Measurements from ENCODE around the gene EVA1C.
"Not testable (repeated sequence)": the region's sequence is repeated elsewhere in the genome, so short reads cannot be mapped to it uniquely, and the experiment has no call there.

Gene EVA1C

DNA sequence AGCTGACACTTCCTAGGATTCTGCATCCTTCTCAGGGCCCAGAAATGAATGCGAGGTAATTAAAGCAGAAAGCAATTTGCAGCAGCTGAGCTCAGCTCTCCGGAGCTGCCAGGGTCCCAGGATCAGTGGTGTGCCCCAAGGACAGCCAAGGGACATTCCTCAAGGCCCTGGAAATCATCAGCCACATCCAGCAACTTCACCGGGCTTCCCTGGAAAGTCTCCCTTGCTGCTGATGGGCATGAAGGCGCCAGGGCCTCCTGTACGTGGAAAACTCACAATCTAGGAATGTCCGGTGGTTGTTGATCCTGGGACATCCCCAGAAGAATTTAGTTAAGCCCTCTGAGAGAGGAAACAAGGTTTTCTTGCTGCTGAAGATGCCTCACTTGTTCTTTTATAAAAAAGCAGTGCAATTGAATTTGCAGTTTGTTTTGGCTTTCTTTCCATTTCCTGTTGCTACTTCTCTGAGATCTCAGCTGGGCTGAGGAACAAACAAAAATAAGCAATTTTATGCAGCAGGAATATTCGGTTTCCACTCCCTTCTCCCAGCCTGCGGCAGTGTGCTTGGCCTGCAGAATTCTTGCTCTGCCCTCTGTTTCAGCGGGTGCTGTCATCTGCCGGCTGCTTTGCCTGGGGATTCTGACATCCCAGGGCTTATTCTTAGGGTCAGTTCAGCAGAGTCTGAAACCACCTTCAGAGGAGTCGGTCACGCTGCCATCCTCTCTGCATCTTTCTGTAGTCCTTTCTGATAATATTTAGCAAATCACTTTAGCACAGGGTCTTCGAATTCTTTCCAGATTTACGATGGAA is 86.9 kb downstream of the EVA1C start:
- no peak for DNase-seq (ENCODE audit: low spot score)

DNA sequence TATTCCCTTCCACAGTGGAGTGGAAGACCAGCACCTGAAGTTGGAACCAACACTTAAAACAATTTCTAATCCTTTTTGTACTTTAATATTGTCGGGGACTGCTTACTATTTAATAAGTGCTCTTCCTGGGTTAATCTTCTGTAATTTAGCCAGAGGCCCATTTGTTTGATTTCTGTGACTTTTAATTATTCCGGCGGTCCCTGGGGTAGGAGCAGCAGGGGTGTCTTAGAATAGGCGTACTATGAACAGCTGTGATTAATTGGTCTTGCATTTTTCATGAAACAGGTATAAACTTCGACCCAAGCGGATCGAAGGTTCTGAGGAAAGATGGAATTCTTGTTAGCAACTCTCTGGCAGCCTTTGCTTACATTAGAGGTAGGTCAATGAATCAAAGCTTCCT is 91.1 kb downstream of the EVA1C start:
- not testable (repeated sequence) for DNase-seq (ENCODE audit: low spot score)

DNA sequence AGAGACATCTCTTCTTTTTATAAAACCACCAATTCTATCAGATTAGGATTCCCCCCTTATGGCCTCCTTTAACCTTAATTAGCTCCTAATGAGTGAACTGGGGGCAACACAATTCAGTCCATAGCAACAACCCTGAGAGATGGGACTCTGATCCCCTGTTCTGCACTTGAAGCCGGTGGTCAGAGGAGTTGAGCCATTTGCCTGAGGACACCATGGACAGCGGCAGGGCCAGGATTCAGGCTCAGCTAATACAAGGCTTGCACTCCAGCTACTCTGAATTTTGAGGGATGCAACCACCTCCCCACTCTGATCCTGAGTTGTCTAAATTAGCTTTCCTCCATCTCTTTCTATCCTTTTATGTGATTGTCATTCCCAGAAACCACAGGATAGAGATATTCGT is 93.3 kb downstream of the EVA1C start:
- not testable (repeated sequence) for DNase-seq (ENCODE audit: low spot score)

DNA sequence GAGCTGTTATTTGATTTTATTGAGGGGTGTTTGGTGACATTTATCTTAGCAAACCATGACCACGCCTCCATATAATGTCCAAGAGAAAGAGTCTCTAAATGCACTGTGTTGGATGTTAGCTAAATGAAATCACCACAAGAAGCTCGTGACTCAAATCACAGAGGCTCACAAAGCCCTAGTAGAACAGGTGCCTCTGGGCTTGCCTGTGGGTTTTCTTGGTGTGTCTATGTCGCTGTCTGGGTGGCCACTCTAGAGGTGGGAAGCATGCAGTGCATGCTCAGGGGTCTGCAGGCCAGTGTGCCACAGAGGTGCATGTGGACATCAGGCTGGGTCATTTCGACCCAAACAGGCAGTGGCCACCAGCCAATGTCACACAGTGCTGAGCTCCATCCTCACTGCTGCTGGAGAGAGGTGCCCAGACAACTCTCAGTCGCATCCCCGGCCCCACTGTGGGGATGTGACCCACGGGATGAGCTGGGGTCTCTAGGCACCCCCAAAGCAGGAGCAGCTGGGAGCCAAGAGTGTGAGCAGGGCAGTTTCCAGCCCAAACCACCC is 94.0 kb downstream of the EVA1C start:
- DNase-seq (ENCODE audit: low spot score): not testable (repeated sequence)

DNA sequence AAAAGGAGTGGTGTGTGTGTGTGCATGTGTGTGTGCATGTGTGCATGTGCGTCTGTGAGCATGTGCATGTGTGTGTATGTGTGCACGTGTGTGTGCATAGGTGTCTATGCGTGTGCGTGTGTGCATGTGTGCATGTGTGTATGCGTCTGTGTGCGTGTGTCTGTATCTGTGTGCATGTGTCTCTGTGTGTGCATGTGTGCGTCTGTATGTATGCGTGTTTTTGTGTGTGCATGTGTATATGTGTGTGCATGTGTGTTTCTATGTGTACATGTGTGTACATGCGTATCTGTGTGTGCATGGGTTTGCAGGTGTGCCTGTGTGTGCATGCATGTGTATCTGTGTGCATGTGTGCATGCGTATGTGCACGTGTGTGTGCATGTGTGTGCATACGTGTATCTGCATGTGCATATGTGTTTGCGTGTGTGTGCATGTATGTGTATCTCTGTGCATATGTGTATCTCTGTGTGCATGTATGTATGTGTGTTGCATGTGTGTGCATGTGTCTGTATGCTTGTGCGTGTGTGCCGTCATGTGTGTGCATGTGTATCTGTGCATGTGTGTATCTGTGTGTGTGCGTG is 94.9 kb downstream of the EVA1C start:
- DNase-seq (ENCODE audit: low spot score): no peak

DNA sequence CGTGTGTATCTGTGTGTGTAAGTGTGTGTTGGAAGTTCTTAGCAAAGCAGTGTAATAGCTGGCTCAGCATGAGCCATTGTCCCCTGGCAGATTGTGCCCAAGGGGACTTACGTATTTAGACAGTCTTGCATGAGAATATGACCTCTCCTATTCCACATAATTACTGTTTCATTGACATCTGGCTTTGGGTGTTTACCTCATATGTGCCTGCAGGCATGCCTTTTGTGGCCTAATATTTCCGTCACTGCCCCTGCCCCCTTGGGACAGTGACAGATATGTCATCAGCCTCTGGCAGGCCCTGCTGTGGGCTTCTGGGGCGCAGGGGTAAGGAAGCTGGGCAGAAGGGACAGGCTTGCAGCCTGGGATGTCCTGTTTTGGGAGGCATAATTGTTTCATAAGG is 95.5 kb downstream of the EVA1C start:
- not testable (repeated sequence) for DNase-seq (ENCODE audit: low spot score)

DNA sequence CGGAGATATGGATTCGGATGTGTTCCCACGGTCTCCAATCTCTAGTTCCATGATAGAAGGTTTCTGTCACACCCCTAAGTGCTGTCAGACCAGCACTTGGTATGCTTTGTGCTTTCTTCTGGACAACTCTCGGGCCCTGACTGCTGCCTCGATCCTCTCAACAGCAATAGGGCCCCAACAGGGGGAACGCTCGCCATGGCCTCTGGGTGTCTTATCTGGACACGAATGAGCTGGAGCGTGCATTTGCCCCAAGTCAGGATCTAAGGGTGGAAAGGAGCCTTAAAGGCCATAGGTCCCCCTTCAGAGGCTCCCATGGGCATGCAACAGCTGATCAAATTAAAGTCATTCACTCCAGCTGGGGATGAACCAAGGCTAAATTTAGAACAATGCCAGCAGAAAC is 96.1 kb downstream of the EVA1C start:
- DNase-seq (ENCODE audit: low spot score): no peak

DNA sequence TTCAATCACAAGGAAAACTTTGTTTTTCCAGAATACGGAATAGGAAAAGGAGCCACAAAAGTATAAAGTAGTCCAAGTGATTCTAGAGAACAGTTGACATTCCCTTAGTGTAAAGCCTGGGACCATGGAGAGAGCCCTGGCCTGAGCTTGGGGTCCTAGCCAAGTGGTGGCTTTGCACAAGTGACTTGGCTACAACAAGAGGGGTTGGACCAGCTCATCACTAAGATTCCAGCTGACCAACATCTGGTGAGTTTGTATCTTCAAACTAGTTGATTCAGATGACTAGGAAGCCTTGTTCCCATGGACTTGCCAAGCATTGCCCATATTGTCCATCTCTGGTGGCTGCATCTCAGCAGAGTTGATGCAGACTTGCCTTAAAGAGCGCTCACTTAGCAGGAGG is 96.5 kb downstream of the EVA1C start:
- DNase-seq (ENCODE audit: low spot score): not testable (repeated sequence)

DNA sequence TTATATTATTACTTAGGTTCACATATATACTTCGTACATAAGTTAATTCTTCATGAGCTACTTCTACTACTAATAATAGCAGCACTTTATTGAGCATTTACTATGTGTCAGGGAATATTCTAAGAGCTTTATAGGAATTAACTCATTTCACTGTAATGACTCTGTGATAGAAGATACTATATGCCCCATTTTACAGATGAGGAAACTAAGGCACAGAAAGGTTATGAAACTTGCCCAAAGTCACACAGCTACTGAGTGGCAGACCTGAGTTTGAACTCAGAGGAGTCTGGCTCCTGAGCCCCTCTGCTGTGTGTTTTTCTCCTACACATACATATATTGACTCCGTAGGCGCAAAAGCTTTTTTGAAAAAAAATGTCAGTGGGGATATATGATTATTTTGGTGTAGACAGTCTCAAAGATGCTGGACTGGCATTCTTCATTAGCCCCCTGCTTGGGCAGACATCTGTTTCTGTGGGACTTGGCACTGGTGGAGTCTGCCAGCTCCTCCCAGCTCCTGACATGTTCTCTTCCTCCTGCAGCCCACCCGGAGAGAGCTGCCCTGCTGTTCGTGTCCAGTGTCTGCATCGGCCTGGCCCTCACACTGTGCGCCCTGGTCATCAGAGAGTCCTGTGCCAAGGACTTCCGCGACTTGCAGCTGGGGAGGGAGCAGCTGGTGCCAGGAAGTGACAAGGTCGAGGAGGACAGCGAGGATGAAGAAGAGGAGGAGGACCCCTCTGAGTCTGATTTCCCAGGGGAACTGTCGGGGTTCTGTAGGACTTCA is 102.0 kb downstream of the EVA1C start:
- no peak for DNase-seq (ENCODE audit: low spot score)

DNA sequence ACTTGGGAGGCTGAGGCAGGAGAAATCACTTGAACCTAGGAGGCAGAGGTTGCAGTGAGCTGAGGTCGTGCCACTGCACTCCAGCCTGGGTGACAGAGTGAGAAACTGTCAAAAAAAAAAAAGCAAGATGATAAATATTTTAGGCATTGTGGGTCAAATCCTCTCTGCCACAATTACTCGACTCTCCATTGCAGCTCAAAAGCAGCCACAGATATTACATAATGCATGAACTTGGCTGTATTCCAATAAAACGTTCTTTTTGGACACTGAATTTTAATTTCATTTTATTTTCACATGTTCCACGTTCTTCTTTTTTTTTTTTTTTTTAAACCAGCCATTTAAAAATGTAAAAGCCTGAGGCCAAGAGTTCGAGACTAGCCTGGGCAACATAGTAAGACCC is 103.4 kb downstream of the EVA1C start:
- DNase-seq (ENCODE audit: low spot score): no peak

DNA sequence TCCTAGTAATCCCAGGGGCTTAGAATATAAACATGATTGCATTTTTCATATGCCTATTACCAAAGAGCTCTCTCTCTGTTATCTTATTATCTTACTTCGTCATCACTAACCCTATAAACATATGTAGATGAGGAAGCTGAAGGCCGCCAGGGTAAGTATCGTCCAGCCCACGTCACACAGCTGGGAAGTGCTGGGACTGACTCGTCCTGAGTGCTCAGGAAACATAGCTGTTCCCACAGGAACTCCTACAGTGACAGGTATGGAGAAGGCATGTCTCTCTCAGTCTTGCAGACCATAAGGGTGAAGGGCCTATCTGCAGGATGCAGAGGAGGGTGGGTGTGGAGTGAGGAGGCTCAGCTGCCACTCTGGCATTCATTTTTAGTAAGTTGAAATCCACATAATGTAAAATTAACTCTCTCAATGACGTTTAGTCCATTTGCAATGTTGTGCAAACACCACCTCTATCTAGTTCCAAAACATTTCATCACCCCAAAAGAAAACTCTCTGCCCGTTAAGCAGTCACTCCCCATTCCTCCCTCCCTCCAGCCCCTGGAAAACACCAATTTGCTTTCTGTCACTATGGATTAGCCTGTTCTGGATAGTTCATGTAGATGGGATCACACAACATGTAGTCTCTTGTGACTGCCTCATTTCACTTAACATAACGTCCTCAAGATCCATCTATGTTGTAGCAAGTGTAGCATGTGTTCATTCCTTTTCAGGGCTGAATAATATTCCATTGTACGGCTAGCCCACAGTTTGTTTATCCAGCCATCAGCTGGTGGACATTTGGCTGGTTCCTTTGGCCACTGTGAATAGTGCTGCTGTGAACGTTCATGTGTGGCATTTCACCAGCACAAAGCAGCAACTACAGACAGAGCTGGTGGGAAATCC is 104.5 kb downstream of the EVA1C start:
- DNase-seq (ENCODE audit: low spot score): no peak

DNA sequence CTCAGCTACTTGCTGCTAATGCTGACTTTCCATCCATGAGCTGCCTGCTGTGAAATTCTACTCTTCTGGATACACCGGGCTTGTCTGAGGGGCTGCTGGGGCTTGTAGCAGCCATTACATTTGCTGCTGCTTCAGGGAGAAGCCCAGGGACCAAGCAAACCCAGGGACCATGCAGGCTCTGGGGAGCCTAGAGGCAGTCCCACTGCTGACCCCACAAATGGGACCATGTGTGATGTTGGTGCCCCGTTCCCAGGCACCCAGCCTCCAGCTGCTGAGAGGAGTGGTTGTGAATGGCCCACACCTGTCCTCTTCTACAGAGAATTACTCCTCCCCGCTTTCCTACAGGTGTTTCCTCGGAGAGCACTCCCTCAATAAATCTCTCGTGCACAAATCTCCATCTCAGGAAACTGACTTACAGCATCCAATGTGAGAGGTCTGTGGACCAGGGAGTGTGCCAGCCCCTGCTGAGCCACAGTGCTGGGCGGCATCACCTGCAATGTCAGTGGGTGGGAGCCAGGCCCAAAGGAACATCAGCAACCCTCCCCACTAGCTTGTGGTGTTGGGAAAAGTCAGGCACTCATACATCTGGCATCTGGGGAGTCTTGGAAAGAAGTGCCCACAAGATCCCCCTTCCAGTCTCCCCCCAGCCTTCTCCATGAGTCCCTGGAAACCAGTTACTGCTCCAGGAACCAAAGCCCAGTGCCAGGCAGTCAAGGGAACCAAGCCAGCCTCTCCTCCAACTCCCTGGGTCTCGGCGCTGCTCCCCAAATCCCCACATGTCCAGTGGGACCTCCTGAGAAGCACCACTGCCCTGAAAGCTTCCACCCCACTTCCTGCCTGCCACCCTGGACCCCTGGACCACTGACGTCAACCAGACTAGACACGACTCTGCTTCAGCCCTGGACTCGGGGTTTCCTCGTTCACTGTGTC is 107.7 kb downstream of the EVA1C start:
- DNase-seq (ENCODE audit: low spot score): no peak

DNA sequence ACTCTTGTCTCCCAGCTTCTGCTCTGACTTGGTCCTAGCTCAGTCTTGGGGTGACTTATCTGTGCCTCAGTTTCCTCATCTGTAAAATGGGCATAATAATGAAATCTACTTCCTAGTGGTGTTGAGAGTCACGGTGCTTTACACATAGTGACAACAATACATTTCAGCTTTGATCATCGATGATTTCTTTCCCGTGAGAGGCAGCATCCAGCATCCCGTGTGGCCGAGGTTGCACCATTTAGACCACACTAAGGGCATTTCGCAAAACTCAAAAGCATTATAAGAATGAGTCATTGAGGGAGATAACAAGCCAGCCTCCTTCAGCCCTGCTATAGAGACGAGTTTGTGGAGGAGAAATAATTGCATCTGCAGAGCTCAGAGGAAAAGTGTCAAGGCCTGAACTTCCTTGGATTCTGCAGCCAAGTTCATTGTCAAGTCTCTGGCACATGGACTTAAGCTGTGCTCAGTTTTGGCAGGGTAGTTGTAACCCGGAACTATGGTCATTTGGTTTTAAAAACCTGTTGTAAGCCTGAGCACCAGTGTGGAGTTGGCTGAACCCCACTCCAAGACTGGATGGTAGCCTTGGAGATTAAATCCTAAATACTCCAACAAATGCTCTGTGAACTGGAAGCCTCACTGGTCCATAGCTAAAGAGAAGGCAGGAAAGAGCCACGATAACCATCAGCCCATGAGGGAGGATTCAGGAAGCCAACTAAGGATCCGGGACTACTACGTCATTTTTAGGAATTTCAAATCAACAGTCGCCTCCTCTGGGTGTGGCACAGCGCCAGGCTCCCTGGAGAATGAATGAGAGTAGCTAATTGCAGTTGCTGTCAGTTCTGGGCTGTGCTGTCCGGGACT is 108.6 kb downstream of the EVA1C start:
- DNase-seq (ENCODE audit: low spot score): no peak

DNA sequence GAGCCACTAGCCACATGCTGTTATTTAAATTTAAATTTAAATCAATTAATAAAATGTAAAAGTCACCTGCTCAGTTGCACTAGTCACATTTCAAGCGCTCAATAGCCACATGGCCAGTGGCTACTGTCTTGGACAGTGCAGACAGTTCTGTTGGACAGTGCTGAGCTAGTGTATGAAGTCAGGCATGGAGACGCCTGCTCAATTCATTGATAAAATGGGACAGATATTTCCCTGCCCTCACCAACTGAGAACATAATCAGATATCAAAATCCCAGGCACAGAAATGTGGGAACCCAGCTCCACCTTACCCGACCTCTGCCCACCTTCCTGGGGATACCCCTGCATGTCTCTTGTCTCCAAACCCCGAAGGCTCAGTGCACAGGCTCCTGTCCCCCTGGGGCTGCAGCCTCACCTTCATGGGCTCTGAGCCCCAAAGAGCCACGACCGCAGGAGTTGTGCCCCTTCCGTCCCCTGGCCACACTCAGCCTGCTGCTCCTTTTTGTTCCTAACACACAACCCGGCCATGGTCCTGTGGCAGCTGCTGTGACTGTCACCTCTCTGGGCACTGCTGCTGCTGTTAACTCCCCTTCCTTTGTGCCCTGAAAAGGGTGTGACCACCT is 109.3 kb downstream of the EVA1C start:
- DNase-seq (ENCODE audit: low spot score): no peak

DNA sequence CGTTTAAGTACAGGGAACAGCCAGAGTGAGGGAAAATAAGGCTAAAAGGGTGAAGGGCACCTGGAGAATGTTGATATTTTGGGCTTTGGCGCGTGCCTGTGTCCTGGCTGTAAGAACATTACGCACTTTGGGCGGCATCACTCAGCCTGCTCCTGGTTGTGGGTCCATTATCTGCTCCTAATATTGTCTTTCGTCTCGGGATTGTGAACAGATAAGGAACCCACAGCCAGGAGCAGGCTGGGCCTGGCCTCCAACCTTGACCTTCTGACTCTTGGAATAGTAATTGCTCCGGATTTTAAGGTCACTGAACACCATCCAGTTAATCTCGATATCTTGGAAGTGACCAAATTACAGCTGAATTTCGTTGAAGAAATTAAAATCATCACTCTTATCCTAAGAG is 111.0 kb downstream of the EVA1C start:
- no peak for DNase-seq (ENCODE audit: low spot score)

DNA sequence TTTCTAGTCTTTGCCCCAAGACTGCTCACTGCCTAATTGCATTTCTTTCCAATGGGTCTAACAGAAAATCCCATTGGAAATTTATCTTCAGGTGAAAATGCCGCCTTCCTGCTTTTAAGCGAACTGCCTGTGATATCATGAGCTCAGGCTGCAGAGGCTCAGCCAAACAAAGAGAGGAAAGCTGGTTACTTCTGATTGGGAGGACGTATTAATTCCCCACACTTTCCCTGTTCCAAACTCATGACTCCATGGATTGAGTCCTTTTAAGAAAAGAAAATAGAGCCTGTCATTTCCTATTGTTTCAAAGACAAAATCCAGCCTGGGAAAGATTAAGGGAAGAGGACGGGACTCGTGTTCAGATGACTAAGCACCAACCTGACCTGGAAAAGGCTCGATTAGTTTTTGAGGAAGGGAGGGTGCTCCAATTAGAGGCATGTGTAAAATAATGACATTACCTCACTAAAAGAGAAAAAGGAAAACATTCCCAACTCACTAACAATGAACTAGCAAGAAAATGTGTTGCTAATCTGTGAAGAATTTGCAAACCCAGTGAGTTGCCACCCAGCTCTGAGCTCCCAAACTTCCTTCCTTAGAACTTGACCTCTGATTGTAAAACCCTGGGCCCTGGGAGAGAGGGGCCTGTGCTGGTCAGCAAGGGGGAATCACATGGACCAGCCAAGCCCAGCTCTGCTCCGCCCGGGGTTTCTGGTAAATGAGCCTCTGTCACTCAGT is 111.6 kb downstream of the EVA1C start:
- DNase-seq (ENCODE audit: low spot score): no peak

DNA sequence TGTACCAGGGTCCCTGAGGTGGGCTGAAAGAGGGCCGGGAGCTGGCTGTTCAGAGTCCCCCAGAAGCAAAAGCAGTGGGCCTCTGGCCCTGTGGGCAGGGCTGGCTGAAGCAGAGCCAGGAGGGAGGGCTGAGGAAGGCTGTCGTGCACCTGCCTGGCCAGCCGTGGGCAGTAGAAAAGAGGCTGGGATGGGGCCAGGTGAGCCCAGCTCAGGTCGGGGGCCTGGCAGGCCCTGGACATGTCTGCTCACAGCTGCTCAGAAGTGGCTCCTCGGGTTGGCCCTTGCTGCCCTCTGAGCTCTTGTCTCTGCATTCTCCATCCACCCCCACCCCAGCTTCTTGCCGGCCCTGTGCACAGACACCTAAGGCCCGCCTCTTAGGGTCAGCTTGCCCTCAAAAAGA is 112.8 kb downstream of the EVA1C start:
- DNase-seq (ENCODE audit: low spot score): no peak

DNA sequence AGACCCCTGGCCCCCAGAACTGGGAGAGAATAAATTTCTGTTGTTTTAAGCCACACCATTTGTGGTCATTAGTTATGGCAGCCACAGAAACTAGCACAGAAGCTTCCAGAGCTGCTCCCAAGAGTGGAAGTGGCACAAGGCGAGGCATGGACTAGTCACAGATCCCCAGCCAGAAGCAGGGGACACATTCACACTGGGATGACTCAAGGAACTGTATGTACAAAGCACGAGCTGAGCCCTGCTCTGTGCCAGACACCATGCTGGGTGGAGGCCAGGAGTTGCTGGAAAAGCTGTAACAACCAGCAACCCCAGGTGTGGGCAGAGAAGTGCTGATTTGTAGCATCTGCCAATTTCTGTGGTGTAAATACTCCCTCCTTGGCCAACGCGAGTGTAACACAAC is 117.2 kb downstream of the EVA1C start:
- DNase-seq (ENCODE audit: low spot score): no peak

DNA sequence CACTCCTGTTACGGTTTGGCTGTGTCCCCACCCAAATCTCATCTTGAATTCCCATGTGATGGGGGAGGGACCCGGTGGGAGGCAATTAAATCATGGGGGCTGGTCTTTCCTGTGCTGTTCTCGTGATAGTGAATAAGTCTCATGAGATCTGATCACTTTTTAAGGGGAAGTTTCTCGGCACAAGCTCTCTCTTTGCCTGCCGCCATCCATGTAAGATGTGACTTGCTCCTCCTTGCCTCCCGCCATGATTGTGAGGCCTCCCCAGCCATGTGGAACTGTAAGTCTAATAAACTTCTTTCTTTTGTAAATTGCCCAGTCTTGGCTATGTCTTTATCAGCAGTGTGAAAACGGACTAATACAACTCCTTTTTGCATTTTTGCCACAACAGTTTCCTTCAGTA is 118.3 kb downstream of the EVA1C start:
- not testable (repeated sequence) for DNase-seq (ENCODE audit: low spot score)

Measured in HuH-7.5 (cell line).